ENCODE data around the gene NXPE3. TPM values are rescaled to one million over a fixed set of nuclear protein-coding genes. Genes with fewer than 3 reads are reported as not detected.

NXPE3 gene
- total and polyA plus RNA-seq, 2 experiments from 2014 or later, result 4.9 to 7.3 TPM

- no peak for TF ChIP-seq CTCF (IDR thresholded peaks at IDR 0.05; ENCODE audit: low read depth, low read length)
- no peaks in the 10 kb centered on the region for H3K9me3 ChIP-seq (ENCODE audit: low read depth)
- H3K4me3 ChIP-seq, result no peak overlapping the region
- H3K36me3 ChIP-seq, result no peaks in the 10 kb centered on the region
- DNase-seq (ENCODE audit: low read depth in 1 of 2, low spot score in 1 of 2), result no peak
- no peaks in the 10 kb centered on the region for H3K4me1 ChIP-seq (ENCODE audit: low read depth)
- H3K27ac ChIP-seq, result no peak overlapping the region
- H3K27me3 ChIP-seq, result no peaks in the 10 kb centered on the region
These were observed 17.2 kb downstream of the NXPE3 start for GRCh38 chr3:101796077-101796680.

- H3K4me1 ChIP-seq (ENCODE audit: low read depth), result no peaks in the 10 kb centered on the region
- H3K36me3 ChIP-seq, result no peaks in the 10 kb centered on the region
- no peak for TF ChIP-seq CTCF (IDR thresholded peaks at IDR 0.05; ENCODE audit: low read depth, low read length)
These were observed 22.2 kb downstream of the NXPE3 start for GRCh38 chr3:101801174-101801573.

GRCh38 chr3:101802179-101802578 lies 23.2 kb downstream of the NXPE3 start:
- no peaks in the 10 kb centered on the region for H3K27me3 ChIP-seq
- no peak overlapping the region for H3K27ac ChIP-seq
- no peaks in the 10 kb centered on the region for H3K36me3 ChIP-seq
- no peak for TF ChIP-seq CTCF (IDR thresholded peaks at IDR 0.05; ENCODE audit: low read depth, low read length)
- no peaks in the 10 kb centered on the region for H3K4me1 ChIP-seq (ENCODE audit: low read depth)
- DNase-seq (ENCODE audit: low read depth in 1 of 2, low spot score in 1 of 2), result no peak
- H3K9me3 ChIP-seq (ENCODE audit: low read depth), result no peaks in the 10 kb centered on the region
- no peak overlapping the region for H3K4me3 ChIP-seq

More at GRCh38 chr3:101801174-101801573, 22.2 kb downstream of the NXPE3 start:
- Histone ChIP-seq H3K27ac (peak overlapping the region; percentile 47), H3K27me3 (no peaks in the 10 kb centered on the region), H3K4me3 (no peak overlapping the region), H3K9me3 (ENCODE audit: low read depth) (no peaks in the 10 kb centered on the region)
- DNase-seq (ENCODE audit: low read depth in 1 of 2, low spot score in 1 of 2), result no peak

- peak; percentile 87 for TF ChIP-seq CTCF (IDR thresholded peaks at IDR 0.05; ENCODE audit: low read depth, low read length)
These were observed 24.3 kb downstream of the NXPE3 start for GRCh38 chr3:101803173-101803782.

GRCh38 chr3:101803939-101804338 lies 24.9 kb downstream of the NXPE3 start:
- DNase-seq (ENCODE audit: low read depth in 1 of 2, low spot score in 1 of 2), result no peak
- H3K36me3 ChIP-seq, result no peaks in the 10 kb centered on the region
- no peak overlapping the region for H3K27ac ChIP-seq
- no peaks in the 10 kb centered on the region for H3K27me3 ChIP-seq
- H3K4me3 ChIP-seq, result no peak overlapping the region
- H3K4me1 ChIP-seq (ENCODE audit: low read depth), result peaks cover 2% of the 10 kb centered on the region
- TF ChIP-seq CTCF (IDR thresholded peaks at IDR 0.05; ENCODE audit: low read depth, low read length), result no peak
- H3K9me3 ChIP-seq (ENCODE audit: low read depth), result no peaks in the 10 kb centered on the region

More at GRCh38 chr3:101803173-101803782, 24.3 kb downstream of the NXPE3 start:
- Histone ChIP-seq H3K4me1 (ENCODE audit: low read depth) (no peaks in the 10 kb centered on the region), H3K9me3 (ENCODE audit: low read depth) (no peaks in the 10 kb centered on the region), H3K36me3 (no peaks in the 10 kb centered on the region), H3K27ac (no peak overlapping the region), H3K27me3 (no peaks in the 10 kb centered on the region), H3K4me3 (no peak overlapping the region)
- peak; percentile 87 to 88 for DNase-seq (ENCODE audit: low read depth in 1 of 2, low spot score in 1 of 2)

Measured in cardiac muscle cell (in vitro differentiated cells and primary cell).